ENCODE results near the gene AKR7A3. TPM values are rescaled to one million over a fixed set of nuclear protein-coding genes. Genes with fewer than 3 reads are reported as not detected.
"Not testable (repeated sequence)": the region's sequence is repeated elsewhere in the genome, so short reads cannot be mapped to it uniquely, and the experiment has no call there.

The AKR7A3 gene
- total RNA-seq (2012; rRNA removed): under 0.01 and 0.18 TPM in 2 replicates
- 0.62 and 0.66 TPM in 2 replicates for polyA plus RNA-seq (2012; rRNA removed)
- polyA plus RNA-seq (2012; cell fraction: cytosol; rRNA removed): 0.11 and 0.36 TPM in 2 replicates
- polyA plus RNA-seq (2012; cell fraction: nucleus; rRNA removed; ENCODE audit: low replicate concordance): 5.2 and 12.1 TPM in 2 replicates
- percentile 62 among the genes with signal in this experiment for Bru-seq, nascent RNA
- percentile 71 among the genes with signal in this experiment for BruChase-seq, experiment 1, labeled RNA remaining after a 6-hour chase
- percentile 73 among the genes with signal in this experiment for BruChase-seq, experiment 2, labeled RNA remaining after a 2-hour chase
- long read RNA-seq: 0 reads

DNA sequence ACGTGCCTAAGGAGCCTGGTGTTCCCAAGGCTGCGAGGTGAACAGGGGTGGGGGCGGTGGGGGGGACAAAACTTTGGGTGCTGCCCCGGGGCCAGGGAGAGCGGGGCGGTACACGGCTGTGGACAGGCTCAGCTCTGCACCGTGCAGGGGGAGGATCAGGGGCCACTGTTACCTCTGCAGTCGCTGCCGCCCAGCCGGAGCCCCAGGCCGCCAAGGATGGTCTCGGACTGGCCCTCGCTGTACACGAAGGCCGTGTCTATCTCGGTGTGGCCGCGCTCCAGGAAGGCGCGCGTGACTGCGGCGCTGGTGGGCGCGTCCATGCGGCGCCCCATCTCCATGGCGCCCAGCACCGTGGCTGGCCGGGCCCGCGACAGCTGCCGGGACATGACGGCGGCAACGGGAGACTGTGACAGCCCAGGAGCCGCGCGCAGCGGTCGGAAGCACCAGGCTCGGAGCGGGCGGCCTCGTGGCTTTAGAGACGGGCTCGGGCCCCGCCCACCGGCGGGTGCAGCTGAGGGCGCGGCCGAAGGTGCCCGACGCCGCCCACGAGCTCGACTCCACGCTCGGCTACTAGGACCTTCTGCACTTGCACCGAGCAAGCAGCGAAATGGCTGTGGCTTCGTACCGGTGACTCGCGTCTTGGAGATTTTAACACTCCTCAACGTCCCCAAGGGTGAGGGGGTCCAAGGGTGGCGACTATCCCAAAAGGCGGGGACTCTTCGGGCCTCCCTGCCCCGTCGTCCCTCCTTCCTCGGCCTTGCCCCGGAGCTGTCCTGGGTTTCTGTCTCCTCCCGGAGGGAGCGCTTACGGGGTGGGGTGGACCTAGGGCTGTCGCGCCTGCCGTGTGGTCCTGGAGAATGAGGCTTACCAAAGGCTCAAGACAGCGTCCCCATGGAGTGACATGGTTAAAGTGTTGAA lies at the start of gene AKR7A3:
TSS of gene AKR7A3 (minus strand) at position 447 of the 918 bp plus-strand sequence. CDS start at position 386, 61 bp downstream.
- H2BK20ac ChIP-seq (ENCODE audit: low read depth, low read length); H3K79me1 ChIP-seq (ENCODE audit: low read depth in 1 of 2, low read length in 2 of 2); H3K9me3 ChIP-seq (ENCODE audit: control insufficient read depth, insufficient read depth, low read length); H3K4ac ChIP-seq (ENCODE audit: low read depth, low read length); in situ Hi-C loops (cut with MboI; ENCODE audit: low sequenced_read_pairs); DNase-seq; H3K14ac ChIP-seq (replicated peaks; ENCODE audit: low read depth, low read length); H3K56ac ChIP-seq (ENCODE audit: extremely low read depth, insufficient read depth, low read length); H2BK120ac ChIP-seq (ENCODE audit: low read depth, low read length); H4K91ac ChIP-seq (ENCODE audit: insufficient read depth, low read depth, low read length); H3K4me1 ChIP-seq (ENCODE audit: control insufficient read depth, insufficient read depth, low read length); H3K9me1 ChIP-seq (ENCODE audit: insufficient read depth, low read length); H4K8ac ChIP-seq (ENCODE audit: low read depth in 2 of 2, low read length in 2 of 2); H3K27me3 ChIP-seq (ENCODE audit: control insufficient read depth, insufficient read depth, low read length); H3K18ac ChIP-seq (ENCODE audit: low read depth, low read length); H3K27ac ChIP-seq (ENCODE audit: insufficient read depth, low read length); CTCF ChIA-PET; H4K20me1 ChIP-seq (ENCODE audit: insufficient read depth, low read length); H2BK5ac ChIP-seq (ENCODE audit: low read depth, low read length, poor library complexity, severe bottlenecking); POLR2A ChIA-PET (ENCODE audit: unreplicated experiment); intact Hi-C loops (cut with micrococcal nuclease); H3K36me3 ChIP-seq (ENCODE audit: control insufficient read depth, insufficient read depth, low read length); H2BK15ac ChIP-seq (ENCODE audit: low read depth, low read length); H3K9ac ChIP-seq (ENCODE audit: low read depth, low read length); BruUV-seq (replicated peaks); H4K5ac ChIP-seq (ENCODE audit: low read depth, low read length); H2AK5ac ChIP-seq (ENCODE audit: low read depth, low read length); dilution Hi-C loops (cut with HindIII; ENCODE audit: low sequenced_read_pairs, unreplicated experiment): not testable (repeated sequence)
- WGBS, 2 experiments (ENCODE audit: extremely low coverage in 2 of 2, insufficient read length in 1 of 2): 58% methylated on average over 16 of the region's 82 CpGs; no CpG with 5 or more reads in 1 of the 2 experiments
- Histone ChIP-seq H2AFZ (replicated peaks; ENCODE audit: low read length, poor library complexity) (peak within 1 kb of the TSS; percentile 87), H2AK9ac (replicated peaks; ENCODE audit: low read depth, low read length, poor library complexity) (peak within 1 kb of the TSS; percentile 65), H3K4me2 (ENCODE audit: low read depth, low read length) (peak within 1 kb of the TSS; percentile 89), H3K4me3 (ENCODE audit: insufficient read depth, low read depth, low read length) (peak within 1 kb of the TSS; percentile 19; the same call in 1 of the 2 replicates), H3K23ac (ENCODE audit: low read depth, low read length) (peak within 1 kb of the TSS; percentile 6; the same call in 1 of the 2 replicates)
- ATAC-seq (ENCODE audit: low read depth): peak; percentile 82

All from IMR-90 (cell line).